Spleen (tissue), 11 donors: ENCODE measurements around the gene LCN9. TPM values are rescaled to one million over a fixed set of nuclear protein-coding genes. Genes with fewer than 3 reads are reported as not detected.

ENCODE experiments used
- DNase-seq: peaks from one replicate; pipeline ENCODE4 v3.0.0-alpha.2; 2020
- H3K27ac ChIP-seq, 8 donors: fragments of 200-600 bp; sonication (generic) in 7 of 8; 1 replicate in 4 of 8; 2 replicates in 4 of 8; pipeline versions ENCODE4 v1.5.0 to v1.8.0; 2016 to 2021; ENCODE audit warnings: inconsistent platforms in 4 of 8, mild to moderate bottlenecking in 4 of 8, moderate library complexity in 1 of 8
- H3K27me3 ChIP-seq, 7 donors: fragments of 200-600 bp; sonication (generic) in 6 of 7; replicated peaks in 1 of 7; 1 replicate in 4 of 7; 2 replicates in 3 of 7; pipeline versions ENCODE4 v1.5.0 to v1.8.0; 2016 to 2021; ENCODE audit warnings: inconsistent platforms in 3 of 7, mild to moderate bottlenecking in 1 of 7
- H3K36me3 ChIP-seq, 6 donors: fragments of 200-600 bp; sonication (generic) in 5 of 6; 1 replicate in 4 of 6; 2 replicates in 2 of 6; pipeline versions ENCODE4 v1.5.0 to v1.8.0; 2016 to 2021; ENCODE audit warnings: inconsistent platforms in 2 of 6
- H3K4me1 ChIP-seq, 6 donors: fragments of 200-600 bp; sonication (generic) in 5 of 6; 1 replicate in 3 of 6; 2 replicates in 3 of 6; pipeline versions ENCODE4 v1.5.0 to v1.8.0; 2016 to 2021; ENCODE audit warnings: inconsistent platforms in 3 of 6
- H3K4me3 ChIP-seq, 8 donors: fragments of 200-600 bp; sonication (generic) in 7 of 8; 1 replicate in 4 of 8; 2 replicates in 4 of 8; pipeline versions ENCODE4 v1.5.0 to v1.8.0; 2016 to 2021; ENCODE audit warnings: inconsistent platforms in 4 of 8, mild to moderate bottlenecking in 4 of 8, moderate library complexity in 2 of 8
- H3K9me3 ChIP-seq, 8 donors: fragments of 200-600 bp; sonication (generic) in 7 of 8; 1 replicate in 4 of 8; 2 replicates in 4 of 8; pipeline versions ENCODE4 v1.5.0 to v1.8.0; 2016 to 2021; ENCODE audit warnings: inconsistent platforms in 4 of 8
- CTCF ChIP-seq, 11 experiments: fragments of 200-600 bp in 7 of 11; fragments of 450-650 bp in 4 of 11; sonication (generic) in 4 of 11; IDR thresholded peaks in 8 of 11; conservative IDR thresholded peaks in 3 of 11; 1 replicate in 7 of 11; 2 replicates in 4 of 11; pipeline versions ENCODE4 v1.4.0 to v1.8.0; 2016 to 2021; ENCODE audit warnings: antibody characterized with exemption in 11 of 11, inconsistent platforms in 4 of 11, mild to moderate bottlenecking in 1 of 11
- POLR2A ChIP-seq, 3 donors: fragments of 450-650 bp; IDR thresholded peaks; one replicate each; pipeline ENCODE4 v1.5.1; 2017; ENCODE audit warnings: antibody characterized with exemption in 3 of 3, mild to moderate bottlenecking in 1 of 3
- POLR2AphosphoS5 ChIP-seq, 3 donors: sonication (generic); formaldehyde crosslinking; IDR thresholded peaks; one replicate each; pipeline ENCODE4 v1.5.1; 2017; ENCODE audit warnings: antibody characterized with exemption in 3 of 3
- WGBS, 5 donors: extraction: QIAGEN DNeasy Blood & Tissue Kit in 3 of 5; methylation state at CpG; one replicate each; pipeline versions ENCODE4 v1.1.5 to v1.1.7; 2013 to 2018; 5-methylcytosine and 5-hydroxymethylcytosine counted together
- intact Hi-C: fragments of 100-400 bp; cut with DNase I; formaldehyde crosslinking; loops from one replicate; pipeline ENCODE4 v1.15.0; 2023; ENCODE audit warnings: low total_unique reads
- polyA plus RNA-seq, 3 donors: library from polyadenylated mRNA; stranded (reverse); fragments of 200-250 nt; gene quantifications; one replicate each; pipeline ENCODE4 v1.2.1, GENCODE V29; 2013
- total RNA-seq, 7 donors: library from RNA; depleted of rRNA in 3 of 7; stranded (reverse); fragments of >200 nt in 3 of 7; fragmentation: NEBNext Ultra II Directional in 4 of 7; extraction: Animal tissue kit (Norgen Biotek cat#: 25700) in 4 of 7; gene quantifications; one replicate each; pipeline versions ENCODE4 v1.1.0 to v1.2.1, GENCODE V29; 2016 to 2021
- donor health status: healthy with polysubstance abuse.
- donor health status: DM: no; HTN: no; CAD: no; lungs with moderate emphysema.
- donor health status: DM: no; HTN: no; CAD: no.
- donor health status: Bipolar disorder and iron deficiency.
- donor health status: healthy.
- donor health status: DM: no; HTN: no; CAD: no.
- donor health status: DM: yes; HTN: yes; CAD: no.

LCN9 gene
- total and polyA plus RNA-seq, 10 donors = not detected

- Histone ChIP-seq H3K9me3 (no peaks in the 10 kb centered on the region), H3K4me3 (peak overlapping the region in 1 of 8 donors; percentile 13), H3K27me3 (peaks cover 0 to 38% (median 8%) of the 10 kb centered on the region in 7 donors), H3K27ac (no peak overlapping the region), H3K36me3 (peaks cover 0 to 18% (median 0%) of the 10 kb centered on the region in 6 donors), H3K4me1 (peaks cover 0 to 90% (median 40%) of the 10 kb centered on the region in 6 donors)
- no peak for TF ChIP-seq CTCF (IDR thresholded peaks at IDR 0.05 in 8 of 11, conservative IDR thresholded peaks at IDR 0.05 in 3 of 11)
- no peak for TF ChIP-seq POLR2A (IDR thresholded peaks at IDR 0.05)
- intact Hi-C loops = no loop called here
- 80 to 93% (median 85%) methylated on average over 4 of the region's 4 CpGs for WGBS, 5 donors
- no peak for DNase-seq
Observed at GRCh38 chr9:135708164-135708563, 45.1 kb downstream of the LCN9 start.

DNA sequence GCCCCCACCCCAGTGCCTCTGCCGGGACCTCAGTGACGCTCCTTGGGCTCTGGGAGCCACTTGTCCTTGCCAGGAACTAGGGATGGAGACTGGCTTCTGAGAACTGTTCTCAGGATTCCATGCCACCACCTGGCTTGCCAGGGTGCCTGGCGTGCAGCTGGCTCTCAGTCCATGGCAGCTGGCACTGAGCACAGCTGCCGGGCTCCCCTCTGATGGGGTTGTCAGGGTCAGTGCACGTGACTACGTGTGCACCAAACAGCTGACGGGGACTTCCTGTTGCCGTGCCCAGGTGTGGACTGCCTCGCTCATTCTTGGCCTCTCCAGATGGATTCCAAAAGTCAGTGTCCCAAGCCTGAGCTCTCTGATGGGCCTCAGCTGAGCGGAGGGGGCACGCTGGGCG, 48.3 kb downstream of the LCN9 start:
- H3K4me3 ChIP-seq = no peak overlapping the region
- peaks cover 3 to 52% (median 17%) of the 10 kb centered on the region in 7 donors for H3K27me3 ChIP-seq
- H3K36me3 ChIP-seq = peaks cover 0 to 18% (median 0%) of the 10 kb centered on the region in 6 donors
- H3K27ac ChIP-seq = peak overlapping the region in 1 of 8 donors; percentile 30
- TF ChIP-seq POLR2A (IDR thresholded peaks at IDR 0.05) (no peak), POLR2AphosphoS5 (IDR thresholded peaks at IDR 0.05) (no peak), CTCF (IDR thresholded peaks at IDR 0.05 in 8 of 11, conservative IDR thresholded peaks at IDR 0.05 in 3 of 11) (no peak)
- DNase-seq = no peak
- H3K4me1 ChIP-seq = peaks cover 0 to 81% (median 38%) of the 10 kb centered on the region in 6 donors
- no peaks in the 10 kb centered on the region for H3K9me3 ChIP-seq
- 77 to 86% (median 79%) methylated on average over 6 to 12 of the region's 12 CpGs for WGBS, 5 donors
- intact Hi-C loops = no loop called here

DNA sequence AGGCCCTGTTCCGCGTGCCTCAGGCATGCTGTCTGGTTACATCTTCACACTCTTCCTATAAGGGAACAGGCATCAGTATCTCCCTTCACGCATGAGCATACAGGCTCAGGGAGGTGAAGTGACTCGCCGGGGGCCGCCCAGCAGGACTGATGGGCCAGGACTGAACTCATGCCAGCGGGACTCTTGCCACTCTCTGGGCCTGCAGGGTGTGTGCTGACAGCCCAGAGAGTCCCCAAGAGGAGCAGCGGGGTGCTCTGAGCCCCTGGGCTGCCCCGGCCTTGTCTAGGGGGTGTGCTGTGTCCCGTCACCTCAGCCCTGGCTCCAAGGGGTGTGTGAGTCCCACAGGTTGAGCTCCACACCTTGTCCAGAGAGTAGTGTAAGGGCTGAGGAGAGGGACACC, 48.8 kb downstream of the LCN9 start:
- 77 to 100% (median 80%) methylated on average over 4 to 10 of the region's 10 CpGs for WGBS, 5 donors
- no peaks in the 10 kb centered on the region for H3K9me3 ChIP-seq
- intact Hi-C loops = no loop called here

More for the DNA sequence above, 48.8 kb downstream of the LCN9 start:
- H3K36me3 ChIP-seq = peaks cover 0 to 18% (median 0%) of the 10 kb centered on the region in 6 donors
- peaks cover 3 to 57% (median 17%) of the 10 kb centered on the region in 7 donors for H3K27me3 ChIP-seq
- TF ChIP-seq POLR2AphosphoS5 (IDR thresholded peaks at IDR 0.05) (no peak), POLR2A (IDR thresholded peaks at IDR 0.05) (no peak), CTCF (IDR thresholded peaks at IDR 0.05 in 8 of 11, conservative IDR thresholded peaks at IDR 0.05 in 3 of 11) (no peak)
- H3K4me1 ChIP-seq = peaks cover 0 to 76% (median 36%) of the 10 kb centered on the region in 6 donors
- peak overlapping the region in 2 of 8 donors; percentile 30 to 35 for H3K27ac ChIP-seq
- H3K4me3 ChIP-seq = no peak overlapping the region
- DNase-seq = no peak
